Endometrium (tissue), 2 donors: ENCODE data around the gene RFX3.
A peak's percentile ranks its signal among the peaks of the same experiment; 100 is the strongest.

Experiments
- FAIRE-seq: peaks from 2 replicates; lab custom pipeline; 2012; peaks lifted over from hg19 to GRCh38; lab: Jason Lieb, UNC
- donor health status: control.
- donor health status: control.

Gene RFX3

DNA sequence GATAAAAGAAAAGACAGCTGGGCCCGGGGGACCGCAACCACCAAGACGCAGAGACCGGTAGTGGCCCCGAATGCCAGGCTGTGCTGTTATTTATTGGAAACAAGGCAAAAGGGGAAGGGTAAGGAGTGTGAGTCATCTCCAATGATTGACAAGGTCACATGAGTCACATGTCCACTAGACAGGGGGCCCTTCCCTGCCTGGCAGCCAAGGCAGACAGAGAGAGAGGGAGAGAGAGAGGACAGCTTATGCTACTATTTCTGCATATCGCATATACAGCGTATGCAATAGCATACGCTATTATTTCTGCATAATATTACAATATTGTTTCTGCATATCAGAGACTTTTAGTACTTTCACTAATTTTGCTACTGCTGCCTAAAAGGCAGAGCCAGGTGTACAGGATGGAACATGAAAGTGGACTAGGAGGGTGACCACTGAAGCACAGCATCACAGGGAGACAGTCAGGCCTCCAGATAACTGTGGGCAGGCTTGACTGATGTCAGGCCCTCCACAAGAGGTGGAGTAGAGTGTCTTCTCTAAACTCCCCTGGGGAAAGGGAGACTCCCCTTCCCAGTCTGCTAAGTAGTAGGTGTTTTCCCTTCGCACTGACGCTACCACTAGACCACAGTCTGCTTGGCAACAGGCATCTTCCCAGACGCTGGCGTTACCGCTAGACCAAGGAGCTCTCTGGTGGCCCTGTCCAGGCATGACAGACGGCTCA is 50.3 kb downstream of the RFX3 start:
- no peak for FAIRE-seq

- no peak for FAIRE-seq
These were observed 51.0 kb downstream of the RFX3 start for GRCh38 chr9:3474821-3475220.

GRCh38 chr9:3473405-3473804 is 52.4 kb downstream of the RFX3 start:
- no peak for FAIRE-seq

GRCh38 chr9:3471883-3472282 is 53.9 kb downstream of the RFX3 start:
- no peak for FAIRE-seq

- peak; percentile 94 for FAIRE-seq
These were observed 57.2 kb downstream of the RFX3 start for GRCh38 chr9:3468421-3469205.

- no peak for FAIRE-seq
These were observed 58.1 kb downstream of the RFX3 start for GRCh38 chr9:3467593-3468219.

DNA sequence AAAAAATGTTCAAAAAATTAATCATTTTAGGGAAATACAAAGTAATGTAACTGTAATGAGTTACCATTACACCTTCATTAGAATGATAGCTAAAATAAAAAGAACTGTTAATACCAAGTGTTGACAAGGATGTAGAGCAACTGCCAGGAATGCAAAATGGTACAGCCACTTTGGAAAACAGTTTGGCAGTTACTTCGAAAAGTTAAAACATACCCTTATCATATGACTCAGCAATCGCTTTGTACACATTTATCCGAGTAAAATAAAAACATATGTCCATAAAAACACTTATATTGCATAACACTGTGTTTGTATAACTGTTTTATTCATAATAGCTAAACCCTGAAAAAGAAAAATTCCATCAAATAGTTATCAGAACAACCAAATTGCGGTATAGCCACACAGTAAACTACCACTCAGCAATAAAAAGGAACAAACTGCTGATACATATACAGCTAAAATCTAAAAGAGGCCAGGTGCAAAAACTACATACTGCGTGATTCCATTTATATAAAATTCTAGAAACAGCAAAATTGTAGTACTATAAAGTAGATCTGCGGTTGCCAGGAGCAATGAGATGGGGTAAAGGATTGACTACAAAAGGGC is 61.7 kb downstream of the RFX3 start:
- FAIRE-seq: no peak

GRCh38 chr9:3458806-3459475 is 66.9 kb downstream of the RFX3 start:
- no peak for FAIRE-seq

DNA sequence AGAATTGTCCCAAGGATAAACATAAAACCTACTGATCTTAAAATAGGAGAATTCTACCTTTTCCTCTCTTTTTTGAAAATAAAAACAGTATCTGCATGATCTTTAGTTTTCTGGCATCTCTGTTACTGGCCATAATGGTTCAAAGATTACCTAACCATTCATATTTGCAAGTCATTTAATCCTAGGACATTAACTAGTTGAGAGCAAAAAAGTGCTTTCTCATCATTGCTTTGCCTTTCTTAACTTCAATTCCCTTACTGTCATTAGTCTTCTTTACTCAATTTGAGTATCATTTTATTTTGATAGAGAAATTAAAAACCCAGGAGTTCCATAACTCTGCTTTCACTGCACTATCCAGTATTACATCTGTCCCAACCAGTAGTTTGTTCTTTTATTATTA is 68.6 kb downstream of the RFX3 start:
- no peak for FAIRE-seq

DNA sequence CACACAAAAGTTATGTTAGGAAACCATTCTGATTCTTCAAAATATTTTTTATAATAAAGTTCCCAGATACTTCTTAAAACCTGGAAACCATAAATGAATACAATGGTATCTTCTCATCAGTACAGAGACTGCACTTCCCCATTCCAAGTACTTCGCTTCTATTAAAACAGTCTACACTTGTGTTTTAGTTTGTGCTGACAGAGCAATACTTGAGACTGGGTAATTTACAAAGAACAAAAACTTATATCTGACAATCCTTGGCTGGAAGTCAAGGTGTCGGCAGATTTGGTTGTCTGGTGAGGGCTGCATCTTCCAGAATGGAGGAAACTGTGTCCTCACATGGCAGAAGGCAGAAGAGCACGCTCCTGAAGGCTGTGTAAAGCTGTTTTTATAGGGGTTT is 70.1 kb downstream of the RFX3 start:
- FAIRE-seq: no peak

DNA sequence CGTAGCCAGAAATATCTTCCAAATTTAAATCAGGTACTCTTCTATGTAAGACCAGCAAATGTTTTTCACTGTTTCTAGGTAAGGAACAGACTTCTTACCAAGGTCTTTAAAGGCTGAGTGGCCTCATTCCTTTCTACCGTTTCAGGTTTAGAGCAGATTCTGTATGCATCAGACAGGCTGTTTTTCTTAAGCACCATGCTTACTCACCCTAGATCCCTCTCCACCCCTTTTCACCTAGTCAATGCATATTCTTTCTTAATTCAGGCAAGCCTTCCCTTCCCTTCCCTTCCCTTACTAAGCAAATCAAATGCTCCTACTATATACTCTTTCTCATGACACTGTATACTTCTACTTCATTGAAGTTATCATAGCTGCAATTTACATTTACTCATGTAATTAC is 70.7 kb downstream of the RFX3 start:
- FAIRE-seq: no peak

DNA sequence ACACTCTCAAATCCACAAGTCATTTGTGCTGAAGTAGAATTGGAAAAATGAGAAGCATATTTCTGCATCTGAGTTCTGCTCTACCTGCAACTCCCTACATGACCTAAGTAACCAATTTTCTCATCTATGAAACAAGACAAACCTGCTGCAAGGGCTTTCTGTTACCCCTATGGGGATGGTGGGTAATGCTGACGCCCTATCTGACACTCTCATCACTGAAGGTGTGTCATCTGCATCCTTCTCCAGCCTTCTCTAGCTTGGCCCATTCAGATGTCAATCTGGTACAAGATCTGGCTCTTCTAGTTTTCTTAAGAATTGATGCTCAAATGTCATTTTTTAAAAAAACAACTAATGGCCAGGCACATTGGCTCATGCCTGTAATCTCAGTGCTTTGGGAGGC is 73.8 kb downstream of the RFX3 start:
- no peak for FAIRE-seq

- peak; percentile 21 for FAIRE-seq
These were observed 78.0 kb downstream of the RFX3 start for GRCh38 chr9:3447788-3448187.

DNA sequence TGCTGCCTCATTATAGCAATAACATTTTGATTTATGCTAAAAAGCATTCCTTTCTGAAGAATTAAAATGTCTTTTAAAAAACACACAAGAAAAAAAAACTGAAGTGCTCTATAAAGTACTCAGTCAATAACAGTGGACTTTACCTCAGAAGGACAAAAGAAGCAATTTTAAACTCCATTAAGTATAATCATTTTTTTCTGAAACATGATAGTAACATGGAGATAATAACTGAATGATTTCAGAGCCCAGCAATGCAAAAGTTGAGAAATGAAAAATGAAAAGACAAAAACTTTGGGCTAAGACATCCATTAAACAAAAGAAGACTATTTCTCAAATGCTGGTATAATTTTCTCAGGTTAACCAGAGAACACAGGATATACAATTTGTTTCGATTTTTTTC is 78.7 kb downstream of the RFX3 start:
- FAIRE-seq: peak; percentile 61

GRCh38 chr9:3446313-3446712 is 79.5 kb downstream of the RFX3 start:
- peak; percentile 84 for FAIRE-seq

DNA sequence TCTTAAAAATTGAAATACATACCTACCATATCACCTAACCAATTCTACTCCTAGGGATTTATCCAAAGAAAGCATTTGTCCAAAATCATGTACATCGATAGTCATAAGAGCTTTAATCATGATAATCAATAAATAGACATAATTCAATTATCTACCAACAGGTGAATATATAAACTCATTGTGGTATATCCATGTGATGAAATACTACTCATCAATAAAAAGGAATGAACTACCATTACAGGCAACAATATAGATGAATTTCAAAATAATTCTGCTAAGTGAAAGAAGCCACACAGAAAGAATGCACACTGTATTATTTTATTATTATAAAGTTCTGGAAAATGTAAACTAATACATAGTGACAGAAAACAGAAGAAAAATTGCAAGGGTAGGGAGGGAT is 81.8 kb downstream of the RFX3 start:
- FAIRE-seq: no peak

DNA sequence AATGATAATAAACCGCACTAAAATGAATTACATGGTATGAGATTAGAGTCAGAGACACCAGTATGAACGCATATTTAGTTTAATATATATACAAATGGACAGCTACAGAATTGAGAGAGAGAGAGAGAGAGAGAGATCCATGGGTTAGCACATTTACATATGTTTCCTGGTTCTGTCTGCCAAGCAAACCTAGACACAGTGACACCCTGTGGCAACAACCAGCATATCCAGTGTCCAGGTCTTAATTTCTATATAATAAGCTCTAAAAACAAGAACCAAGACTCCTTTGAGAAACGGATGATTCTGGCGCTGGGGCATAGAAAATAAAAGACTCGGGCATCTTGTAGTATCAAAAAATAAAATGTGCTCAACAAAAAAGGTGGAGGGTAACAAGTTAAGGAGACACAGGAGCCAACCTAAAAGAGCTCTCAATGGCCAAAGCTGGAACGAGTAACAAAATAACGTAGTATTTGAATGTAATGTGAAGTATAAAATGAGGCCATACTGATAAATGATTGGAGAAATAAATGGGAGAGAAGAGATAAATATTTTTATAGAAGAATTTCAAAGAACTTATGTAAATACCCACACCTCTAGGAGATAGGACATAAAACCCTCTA is 84.5 kb downstream of the RFX3 start:
- no peak for FAIRE-seq

- FAIRE-seq: no peak
These were observed 89.0 kb downstream of the RFX3 start for GRCh38 chr9:3436629-3437420.

- FAIRE-seq: no peak
These were observed 90.1 kb downstream of the RFX3 start for GRCh38 chr9:3435732-3436131.

GRCh38 chr9:3434594-3434993 is 91.2 kb downstream of the RFX3 start:
- FAIRE-seq: no peak

DNA sequence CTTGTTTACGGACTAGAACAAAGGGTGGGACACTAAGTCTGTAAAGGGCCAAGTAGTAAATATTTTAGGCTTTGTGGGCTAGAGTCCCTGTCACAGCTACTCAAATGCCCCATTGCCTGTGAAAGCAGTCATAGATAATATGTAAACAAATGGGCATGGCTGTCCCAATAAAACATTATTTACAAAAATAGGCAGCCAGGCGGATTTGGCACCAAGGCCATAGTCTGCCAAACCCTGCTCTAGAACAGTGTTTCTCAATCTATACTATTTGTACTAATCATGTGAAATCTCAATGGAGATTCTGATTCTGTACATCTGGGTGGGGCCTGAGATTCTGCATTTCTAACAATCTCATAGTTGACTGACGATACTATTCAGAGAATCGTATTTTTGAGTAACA is 92.0 kb downstream of the RFX3 start:
- FAIRE-seq: no peak
